GM23338 (cell line): ENCODE measurements around the gene CYB5A. TPM values are rescaled to one million over a fixed set of nuclear protein-coding genes. Genes with fewer than 3 reads are reported as not detected.

Experiments used
- ATAC-seq: fragments of 200-7000 bp; cut with Tn5 transposase; 3 replicates; pipeline ENCODE4 v1.9.1; 2020
- DNase-seq: peaks from one replicate; pipeline ENCODE4 v3.0.0-alpha.2; 2015; ENCODE audit warnings: low spot score
- H2AFZ ChIP-seq: fragments of 200-600 bp; sonication (generic); 2 replicates; pipeline ENCODE4 v1.8.0; 2016; ENCODE audit warnings: antibody characterized with exemption, mild to moderate bottlenecking, moderate library complexity
- H3F3A ChIP-seq: fragments of 200-600 bp; sonication (generic); replicated peaks from 2 replicates; pipeline ENCODE4 v1.8.0; 2017; ENCODE audit warnings: antibody characterized with exemption, mixed run types, low read depth
- H3K27ac ChIP-seq: fragments of 200-600 bp; sonication (generic); 2 replicates; pipeline ENCODE4 v1.6.1; 2016; ENCODE audit warnings: low read depth
- H3K27me3 ChIP-seq: fragments of 200-600 bp; sonication (generic); 2 replicates; pipeline ENCODE4 v1.8.0; 2016; ENCODE audit warnings: mild to moderate bottlenecking, mixed run types, moderate library complexity; ENCODE audit not compliant: insufficient read depth
- H3K36me3 ChIP-seq: fragments of 200-600 bp; sonication (generic); 2 replicates; pipeline ENCODE4 v1.8.0; 2016; ENCODE audit warnings: mild to moderate bottlenecking; ENCODE audit not compliant: insufficient read depth
- H3K4me1 ChIP-seq: fragments of 200-600 bp; sonication (generic); 2 replicates; pipeline ENCODE4 v1.8.0; 2016; ENCODE audit warnings: mild to moderate bottlenecking, moderate library complexity; ENCODE audit not compliant: insufficient read depth
- H3K4me2 ChIP-seq: fragments of 200-600 bp; sonication (generic); 2 replicates; pipeline ENCODE4 v1.7.1; 2017; ENCODE audit warnings: mixed run types
- H3K4me3 ChIP-seq: fragments of 200-600 bp; sonication (generic); 2 replicates; pipeline ENCODE4 v1.6.1; 2016; ENCODE audit warnings: mixed run types
- H3K79me2 ChIP-seq: fragments of 200-600 bp; sonication (generic); replicated peaks from 2 replicates; pipeline ENCODE4 v1.8.0; 2017; ENCODE audit warnings: mild to moderate bottlenecking; ENCODE audit not compliant: insufficient read depth
- H3K9me2 ChIP-seq: fragments of 200-600 bp; sonication (generic); 2 replicates; pipeline ENCODE4 v1.8.0; 2017; ENCODE audit not compliant: insufficient read depth
- H4K20me1 ChIP-seq: fragments of 200-600 bp; sonication (generic); replicated peaks from 2 replicates; pipeline ENCODE4 v1.8.0; 2017; ENCODE audit warnings: mild to moderate bottlenecking; ENCODE audit not compliant: insufficient read depth
- H3K27ac Mint-ChIP-seq: 2 replicates; pipeline ENCODE4 v1.8.0; 2020; ENCODE audit warnings: inconsistent platforms, mild to moderate bottlenecking, moderate library complexity, mixed read lengths
- H3K27me3 Mint-ChIP-seq: 3 replicates; pipeline ENCODE4 v1.8.0; 2022; ENCODE audit warnings: low read depth, mild to moderate bottlenecking, moderate library complexity, mixed read lengths, inconsistent platforms; ENCODE audit not compliant: insufficient read depth, poor library complexity
- H3K36me3 Mint-ChIP-seq: 3 replicates; pipeline ENCODE4 v1.8.0; 2021; ENCODE audit warnings: low read depth, mild to moderate bottlenecking, inconsistent platforms, moderate library complexity, mixed read lengths
- H3K4me1 Mint-ChIP-seq: 3 replicates; pipeline ENCODE4 v1.8.0; 2020; ENCODE audit warnings: mild to moderate bottlenecking, inconsistent platforms, mixed read lengths
- H3K4me3 Mint-ChIP-seq: 3 replicates; pipeline ENCODE4 v1.8.0; 2021; ENCODE audit warnings: moderate library complexity, mild to moderate bottlenecking, inconsistent platforms, mixed read lengths
- H3K9me3 Mint-ChIP-seq: 3 replicates; pipeline ENCODE4 v1.8.0; 2020; ENCODE audit warnings: moderate library complexity, mild to moderate bottlenecking, inconsistent platforms, mixed read lengths
- CREB1 ChIP-seq: fragments of 250-450 bp; sonication (Bioruptor Pico); IDR thresholded peaks from 2 replicates; pipeline ENCODE4 v1.5.0; 2020; ENCODE audit warnings: low read depth, mild to moderate bottlenecking, moderate library complexity
- EZH2 ChIP-seq: fragments of 200-600 bp; sonication (generic); IDR thresholded peaks from one replicate; pipeline ENCODE4 v1.8.0; 2017; ENCODE audit warnings: antibody characterized with exemption, mild to moderate bottlenecking, low read depth; ENCODE audit not compliant: unreplicated experiment
- EZH2phosphoT487 ChIP-seq: fragments of 200-600 bp; sonication (generic); IDR thresholded peaks from one replicate; pipeline ENCODE4 v1.8.1; 2018; ENCODE audit warnings: antibody characterized with exemption; ENCODE audit not compliant: unreplicated experiment
- STAT1 ChIP-seq: IDR thresholded peaks from one replicate; pipeline ENCODE4 v1.6.1; 2016; ENCODE audit warnings: antibody characterized with exemption; ENCODE audit not compliant: unreplicated experiment
- ZNF114 ChIP-seq: fragments of 250-450 bp; sonication (Bioruptor Pico); IDR thresholded peaks from 2 replicates; pipeline ENCODE4 v1.5.0; 2020; ENCODE audit warnings: mild to moderate bottlenecking, moderate library complexity
- ZNF331 ChIP-seq: fragments of 250-450 bp; sonication (Bioruptor Pico); IDR thresholded peaks from 2 replicates; pipeline ENCODE4 v1.5.0; 2020; ENCODE audit warnings: low read depth, mild to moderate bottlenecking, moderate library complexity
- polyA plus RNA-seq: library from polyadenylated mRNA; unstranded; fragments of >200 nt; fragmentation: Nextera tagmentation; extraction: Ambion mirVana; gene quantifications from 2 replicates; pipeline ENCODE4 v1.2.1, GENCODE V29; 2016
- total RNA-seq: library from RNA; depleted of rRNA; stranded (reverse); fragments of >200 nt; shearing (Covaris generic); gene quantifications from 2 replicates; pipeline ENCODE4 v1.2.3, GENCODE V29; 2014
- TF ChIP-seq, protein P1 (sequence below): fragments of 250-450 bp; sonication (Bioruptor Pico); IDR thresholded peaks from 2 replicates; pipeline ENCODE4 v1.5.0; 2020; ENCODE audit warnings: mild to moderate bottlenecking, moderate library complexity

CYB5A gene
- total and polyA plus RNA-seq, 2 experiments from 2014 or later, result 136 to 283 TPM

DNA sequence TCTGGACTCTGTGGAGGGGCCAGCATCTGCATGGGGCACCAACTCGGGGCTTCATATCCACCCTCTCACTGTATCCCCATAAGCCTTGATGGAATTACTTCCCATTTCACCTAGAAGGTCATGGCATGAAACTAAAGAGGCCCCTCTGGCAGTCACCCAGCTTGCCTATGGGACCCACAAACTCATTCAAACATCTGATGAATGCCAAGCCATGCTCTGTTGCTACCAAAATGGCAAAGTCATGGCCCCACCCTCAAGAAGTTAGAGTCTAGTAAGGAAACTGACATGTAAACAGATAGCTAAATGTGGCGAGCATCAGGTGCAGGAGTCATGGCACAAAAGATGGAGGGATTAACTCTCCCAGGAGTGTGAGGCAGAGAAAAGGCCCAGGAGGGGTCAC, 14.5 kb downstream of the CYB5A start (continued):
- TF ChIP-seq CREB1 (no peak), EZH2 (no peak), ZNF114 (CRISPR knock-in tag) (no peak), ZNF331 (CRISPR knock-in tag) (no peak)

DNA sequence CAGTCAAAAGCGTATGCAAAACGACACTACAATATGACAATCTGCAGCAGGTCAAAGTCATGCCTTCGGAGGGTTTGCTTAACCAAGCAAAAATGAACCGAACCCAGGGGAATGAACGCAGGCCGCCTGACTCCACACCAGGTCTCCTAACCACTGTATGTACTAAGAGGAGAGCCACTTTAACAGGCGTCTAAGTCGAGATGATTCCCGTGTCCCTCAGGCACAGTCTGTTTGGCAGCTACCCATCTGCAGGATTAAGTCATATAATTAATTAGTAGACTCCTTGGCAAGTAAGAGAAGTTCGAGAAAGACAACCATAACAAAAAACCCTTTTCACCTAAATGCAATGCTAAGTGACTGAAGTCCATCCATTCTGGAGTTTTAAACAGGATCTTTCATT, 15.2 kb downstream of the CYB5A start:
- Mint-ChIP-seq H3K4me3 (no peak overlapping the region), H3K36me3 (peaks cover 56% of the 10 kb centered on the region), H3K27me3 (peaks cover 12% of the 10 kb centered on the region), H3K4me1 (peaks cover 64% of the 10 kb centered on the region), H3K27ac (no peak overlapping the region; the same call in 1 of the 2 replicates), H3K9me3 (peaks cover 2% of the 10 kb centered on the region; the same call in 2 of the 3 replicates)
- Histone ChIP-seq H3K9me2 (no peaks in the 10 kb centered on the region), H3F3A (0 out of 2 replicates have a peak, but pooled peaks cover 1% of the 10 kb centered on the region), H3K79me2 (peaks cover 100% of the 10 kb centered on the region), H3K4me2 (no peak overlapping the region), H2AFZ (no peak overlapping the region), H3K27ac (no peak overlapping the region), H3K4me1 (peaks cover 37% of the 10 kb centered on the region), H3K4me3 (no peak overlapping the region), H3K36me3 (no peaks in the 10 kb centered on the region; the same call in 1 of the 2 replicates), H3K27me3 (no peaks in the 10 kb centered on the region), H4K20me1 (peaks cover 12% of the 10 kb centered on the region)
- TF ChIP-seq STAT1 (no peak), EZH2phosphoT487 (no peak)
- TF ChIP-seq, protein P1, sequence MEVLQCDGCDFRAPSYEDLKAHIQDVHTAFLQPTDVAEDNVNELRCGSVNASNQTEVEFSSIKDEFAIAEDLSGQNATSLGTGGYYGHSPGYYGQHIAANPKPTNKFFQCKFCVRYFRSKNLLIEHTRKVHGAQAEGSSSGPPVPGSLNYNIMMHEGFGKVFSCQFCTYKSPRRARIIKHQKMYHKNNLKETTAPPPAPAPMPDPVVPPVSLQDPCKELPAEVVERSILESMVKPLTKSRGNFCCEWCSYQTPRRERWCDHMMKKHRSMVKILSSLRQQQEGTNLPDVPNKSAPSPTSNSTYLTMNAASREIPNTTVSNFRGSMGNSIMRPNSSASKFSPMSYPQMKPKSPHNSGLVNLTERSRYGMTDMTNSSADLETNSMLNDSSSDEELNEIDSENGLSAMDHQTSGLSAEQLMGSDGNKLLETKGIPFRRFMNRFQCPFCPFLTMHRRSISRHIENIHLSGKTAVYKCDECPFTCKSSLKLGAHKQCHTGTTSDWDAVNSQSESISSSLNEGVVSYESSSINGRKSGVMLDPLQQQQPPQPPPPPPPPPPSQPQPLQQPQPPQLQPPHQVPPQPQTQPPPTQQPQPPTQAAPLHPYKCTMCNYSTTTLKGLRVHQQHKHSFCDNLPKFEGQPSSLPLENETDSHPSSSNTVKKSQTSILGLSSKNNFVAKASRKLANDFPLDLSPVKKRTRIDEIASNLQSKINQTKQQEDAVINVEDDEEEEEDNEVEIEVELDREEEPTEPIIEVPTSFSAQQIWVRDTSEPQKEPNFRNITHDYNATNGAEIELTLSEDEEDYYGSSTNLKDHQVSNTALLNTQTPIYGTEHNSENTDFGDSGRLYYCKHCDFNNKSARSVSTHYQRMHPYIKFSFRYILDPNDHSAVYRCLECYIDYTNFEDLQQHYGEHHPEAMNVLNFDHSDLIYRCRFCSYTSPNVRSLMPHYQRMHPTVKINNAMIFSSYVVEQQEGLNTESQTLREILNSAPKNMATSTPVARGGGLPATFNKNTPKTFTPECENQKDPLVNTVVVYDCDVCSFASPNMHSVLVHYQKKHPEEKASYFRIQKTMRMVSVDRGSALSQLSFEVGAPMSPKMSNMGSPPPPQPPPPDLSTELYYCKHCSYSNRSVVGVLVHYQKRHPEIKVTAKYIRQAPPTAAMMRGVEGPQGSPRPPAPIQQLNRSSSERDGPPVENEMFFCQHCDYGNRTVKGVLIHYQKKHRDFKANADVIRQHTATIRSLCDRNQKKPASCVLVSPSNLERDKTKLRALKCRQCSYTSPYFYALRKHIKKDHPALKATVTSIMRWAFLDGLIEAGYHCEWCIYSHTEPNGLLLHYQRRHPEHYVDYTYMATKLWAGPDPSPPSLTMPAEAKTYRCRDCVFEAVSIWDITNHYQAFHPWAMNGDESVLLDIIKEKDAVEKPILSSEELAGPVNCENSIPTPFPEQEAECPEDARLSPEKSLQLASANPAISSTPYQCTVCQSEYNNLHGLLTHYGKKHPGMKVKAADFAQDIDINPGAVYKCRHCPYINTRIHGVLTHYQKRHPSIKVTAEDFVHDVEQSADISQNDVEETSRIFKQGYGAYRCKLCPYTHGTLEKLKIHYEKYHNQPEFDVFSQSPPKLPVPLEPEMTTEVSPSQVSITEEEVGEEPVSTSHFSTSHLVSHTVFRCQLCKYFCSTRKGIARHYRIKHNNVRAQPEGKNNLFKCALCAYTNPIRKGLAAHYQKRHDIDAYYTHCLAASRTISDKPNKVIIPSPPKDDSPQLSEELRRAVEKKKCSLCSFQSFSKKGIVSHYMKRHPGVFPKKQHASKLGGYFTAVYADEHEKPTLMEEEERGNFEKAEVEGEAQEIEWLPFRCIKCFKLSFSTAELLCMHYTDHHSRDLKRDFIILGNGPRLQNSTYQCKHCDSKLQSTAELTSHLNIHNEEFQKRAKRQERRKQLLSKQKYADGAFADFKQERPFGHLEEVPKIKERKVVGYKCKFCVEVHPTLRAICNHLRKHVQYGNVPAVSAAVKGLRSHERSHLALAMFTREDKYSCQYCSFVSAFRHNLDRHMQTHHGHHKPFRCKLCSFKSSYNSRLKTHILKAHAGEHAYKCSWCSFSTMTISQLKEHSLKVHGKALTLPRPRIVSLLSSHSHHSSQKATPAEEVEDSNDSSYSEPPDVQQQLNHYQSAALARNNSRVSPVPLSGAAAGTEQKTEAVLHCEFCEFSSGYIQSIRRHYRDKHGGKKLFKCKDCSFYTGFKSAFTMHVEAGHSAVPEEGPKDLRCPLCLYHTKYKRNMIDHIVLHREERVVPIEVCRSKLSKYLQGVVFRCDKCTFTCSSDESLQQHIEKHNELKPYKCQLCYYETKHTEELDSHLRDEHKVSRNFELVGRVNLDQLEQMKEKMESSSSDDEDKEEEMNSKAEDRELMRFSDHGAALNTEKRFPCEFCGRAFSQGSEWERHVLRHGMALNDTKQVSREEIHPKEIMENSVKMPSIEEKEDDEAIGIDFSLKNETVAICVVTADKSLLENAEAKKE (CRISPR knock-in tag), result no peak
- DNase-seq (no peak), ATAC-seq (no peak)
